Dermis blood vessel endothelial cell (primary cell): ENCODE data around the gene ARFGEF3. TPM values are rescaled to one million over a fixed set of nuclear protein-coding genes. Genes with fewer than 3 reads are reported as not detected.

Experiments
- DNase-seq: peaks from one replicate; pipeline ENCODE4 v3.0.0; 2010
- total RNA-seq: library from RNA; depleted of rRNA; stranded (reverse); fragments of >200 nt; gene quantifications from 2 replicates; pipeline ENCODE4 v1.2.3, GENCODE V29; 2014

The ARFGEF3 gene
- total RNA-seq, 1 donor from 2014 or later: 2.0 TPM

DNA sequence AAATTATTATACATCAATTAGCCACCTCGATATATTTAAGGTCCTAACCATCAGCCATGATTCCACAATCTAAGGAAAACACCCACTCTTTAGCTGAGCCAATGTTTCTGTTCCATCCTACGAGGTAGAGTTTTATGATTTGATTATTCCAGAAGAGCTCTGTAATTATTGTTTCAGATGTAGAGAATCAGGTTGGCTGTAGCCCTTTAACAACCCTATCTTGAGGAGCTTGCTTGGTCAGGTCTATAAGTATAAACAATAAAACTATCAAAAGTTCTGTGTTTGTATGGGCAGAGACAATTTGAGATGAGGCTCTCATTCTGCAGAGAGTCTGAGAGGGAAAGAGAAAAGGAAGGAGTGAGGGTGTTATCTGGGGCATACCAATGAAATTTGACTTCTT, 56.7 kb downstream of the ARFGEF3 start, which contains the start of gene PBOV1:
Gene PBOV1, minus strand, starts transcription at position 43 of the 400 bp plus-strand sequence. CDS start 96 bp downstream, outside the sequence.
- DNase-seq: no peak

DNA sequence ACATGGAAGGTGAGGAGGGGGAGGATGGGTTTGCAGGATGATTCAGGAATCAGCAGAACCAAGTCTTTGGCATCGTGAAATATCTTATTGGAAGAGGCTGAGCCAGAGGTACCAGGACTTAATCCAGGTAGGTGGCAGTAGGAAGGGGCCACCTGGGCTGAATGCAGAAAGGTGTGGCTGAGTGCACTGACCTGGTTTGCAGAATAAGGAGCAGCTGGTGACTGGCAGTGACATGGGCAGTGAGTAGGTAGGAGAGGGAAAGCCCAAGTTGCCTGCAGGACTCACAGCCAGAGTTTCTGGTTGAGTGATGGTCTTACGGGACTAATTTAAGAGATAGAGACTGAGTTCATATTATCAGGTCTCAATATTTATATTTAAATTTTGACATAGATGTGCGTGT, 57.7 kb downstream of the ARFGEF3 start:
- DNase-seq: no peak

DNA sequence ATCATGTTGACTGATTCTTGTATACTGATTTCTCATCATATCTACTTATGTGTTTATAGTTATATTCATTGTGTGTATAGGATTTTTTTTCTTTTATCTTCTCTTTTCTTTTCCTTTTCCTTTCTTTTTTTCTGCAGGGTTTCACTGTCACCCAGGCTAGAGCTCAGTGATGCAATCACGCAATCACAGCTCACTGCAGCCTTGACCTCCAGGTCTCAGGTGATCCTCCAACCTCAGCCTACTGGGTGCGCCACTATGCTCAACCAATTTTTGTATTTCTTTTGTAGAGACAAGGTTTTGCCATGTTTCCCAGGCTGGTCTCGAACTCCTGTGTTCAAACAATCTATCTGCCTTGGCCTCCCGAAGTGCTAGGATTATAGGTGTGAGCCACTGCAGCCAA, 58.2 kb downstream of the ARFGEF3 start:
- DNase-seq: no peak

DNA sequence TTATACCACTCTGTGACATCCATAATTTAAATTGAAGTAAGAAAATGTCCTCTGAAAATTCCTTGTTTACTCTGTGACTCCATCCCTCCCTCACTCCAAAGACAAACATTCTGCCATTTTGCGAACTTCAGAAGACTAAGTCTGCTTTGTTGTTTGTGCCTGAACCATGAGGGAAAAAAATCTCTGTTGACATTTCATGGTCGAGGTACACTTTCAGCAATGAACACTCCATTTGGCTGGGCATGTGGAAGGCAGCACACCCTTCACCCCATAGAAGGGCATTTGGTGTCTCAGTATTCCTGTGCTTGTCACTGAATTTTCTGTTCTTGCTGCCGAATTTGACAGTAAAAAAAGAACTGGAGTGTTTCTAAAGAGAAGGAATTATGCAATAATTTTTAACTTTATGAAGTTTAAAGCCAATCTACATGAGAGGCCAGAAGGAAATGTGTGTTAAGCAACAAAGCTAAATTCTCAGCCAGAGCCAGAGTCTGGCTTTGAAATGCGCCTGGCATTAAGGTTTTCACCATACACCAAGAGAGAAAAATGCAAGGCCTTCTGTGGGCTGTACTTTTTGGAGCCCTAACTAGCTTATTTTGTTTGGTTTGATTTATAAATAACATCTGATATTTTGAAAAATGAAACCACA, 61.3 kb downstream of the ARFGEF3 start:
- DNase-seq: no peak

DNA sequence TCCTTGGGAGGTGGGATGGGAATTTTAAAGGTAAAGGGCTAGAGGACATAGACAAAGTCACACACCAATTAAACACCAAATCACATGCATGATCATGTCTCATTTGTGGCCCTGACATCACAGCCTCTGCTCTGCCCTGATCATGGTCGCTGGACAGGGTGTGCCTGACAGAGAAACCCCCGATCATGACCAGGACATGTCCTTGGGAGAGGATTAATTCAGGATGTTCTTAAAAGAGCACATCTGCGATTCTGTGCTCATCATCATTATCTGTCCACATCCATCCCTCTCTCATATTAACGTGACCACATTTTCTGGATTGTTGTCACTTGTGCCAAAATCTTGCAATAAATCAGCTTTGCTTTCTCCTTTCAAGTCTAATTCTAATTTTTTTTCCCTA, 64.2 kb downstream of the ARFGEF3 start:
- no peak for DNase-seq

DNA sequence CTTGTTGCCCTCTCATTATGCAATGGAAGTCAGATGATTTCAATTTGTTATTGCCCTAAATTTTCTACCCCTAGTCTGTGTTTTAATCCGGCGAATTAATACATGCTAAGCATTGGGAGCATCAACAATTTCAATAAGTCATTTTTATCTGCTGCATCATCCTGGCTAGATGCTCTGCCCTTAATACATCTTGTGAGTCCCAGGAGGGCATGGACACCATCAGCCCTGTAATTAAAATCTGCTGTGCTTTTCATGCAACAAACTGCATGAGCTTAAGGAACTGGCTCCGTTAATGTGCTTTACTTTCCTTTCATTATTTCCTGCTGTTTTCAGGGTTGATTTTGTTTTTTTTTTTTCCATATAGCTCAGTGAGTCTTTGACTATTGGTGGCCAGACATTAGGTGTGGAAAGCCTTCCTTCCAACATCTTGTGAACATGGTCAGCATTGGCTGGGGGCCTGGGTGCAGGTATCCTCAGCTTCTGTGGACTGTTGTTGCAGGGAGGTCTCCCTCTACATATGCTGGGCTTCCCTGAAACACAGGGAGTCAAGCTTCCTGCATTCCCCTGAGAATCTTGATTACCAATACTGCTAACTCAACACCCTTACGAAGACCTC, 65.1 kb downstream of the ARFGEF3 start:
- DNase-seq: no peak

DNA sequence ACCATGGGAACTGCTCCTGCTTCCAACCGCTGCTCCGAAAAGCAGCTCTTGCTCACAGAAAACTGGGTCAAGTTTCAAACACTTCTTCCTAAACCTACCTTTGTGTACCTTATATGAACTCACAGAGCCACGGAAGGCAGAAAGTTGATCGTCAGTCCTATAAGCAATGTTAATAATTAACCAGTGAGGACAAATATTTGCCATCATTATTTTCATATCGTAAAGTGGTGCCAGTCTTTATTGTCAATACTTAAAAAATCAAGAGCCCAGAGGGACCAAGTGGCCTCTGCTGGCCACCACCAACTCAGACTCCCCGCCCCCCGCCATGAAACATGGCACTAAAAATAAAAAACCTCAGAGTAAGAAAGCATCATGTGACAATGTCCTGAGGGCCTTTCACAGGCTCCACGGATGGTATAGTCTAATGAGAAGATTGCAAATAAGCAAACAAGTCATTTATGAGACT, 65.6 kb downstream of the ARFGEF3 start:
- no peak for DNase-seq

DNA sequence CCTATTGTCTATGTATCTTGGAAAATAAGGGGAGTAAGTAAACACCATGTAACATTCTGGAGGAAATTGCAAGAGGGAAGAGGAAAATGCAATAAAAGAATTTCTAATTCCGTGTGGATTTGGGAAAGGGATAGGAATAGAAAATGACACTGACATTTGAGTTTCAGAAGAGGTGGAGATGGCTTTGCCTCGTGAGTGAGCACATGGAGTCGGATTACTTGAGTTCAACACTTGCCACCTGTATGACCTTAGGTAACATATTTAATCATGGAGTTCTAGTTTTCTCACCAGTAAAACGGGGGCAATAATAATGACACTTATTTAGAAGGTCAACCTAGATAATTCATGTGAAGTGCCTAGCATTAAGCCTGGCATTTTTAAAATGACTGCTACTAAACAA, 67.3 kb downstream of the ARFGEF3 start:
- DNase-seq: no peak

DNA sequence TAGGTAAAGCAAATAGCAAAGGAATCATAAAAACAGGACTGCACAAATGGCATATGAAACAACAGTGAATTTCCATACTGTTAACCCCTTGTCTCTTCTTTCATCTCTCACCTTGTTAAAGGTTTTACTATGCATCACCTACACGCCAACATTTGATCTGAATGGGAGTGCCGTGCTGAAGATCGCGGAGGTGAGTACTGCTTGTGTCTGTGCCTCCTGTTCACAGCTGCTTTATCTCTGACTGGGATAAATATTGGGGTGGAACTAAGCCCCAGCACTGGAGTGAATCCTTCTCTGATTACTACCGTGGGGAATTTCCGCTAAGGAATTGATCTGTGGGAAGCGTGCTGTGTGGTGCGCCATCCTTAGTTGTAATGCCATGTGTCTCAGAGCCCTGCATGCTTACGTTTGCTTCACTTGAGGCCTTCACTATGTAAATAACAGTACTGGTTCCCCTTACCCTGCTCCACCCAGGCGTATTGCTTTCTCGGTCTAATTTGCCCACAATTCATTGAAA, 68.0 kb downstream of the ARFGEF3 start:
- no peak for DNase-seq

DNA sequence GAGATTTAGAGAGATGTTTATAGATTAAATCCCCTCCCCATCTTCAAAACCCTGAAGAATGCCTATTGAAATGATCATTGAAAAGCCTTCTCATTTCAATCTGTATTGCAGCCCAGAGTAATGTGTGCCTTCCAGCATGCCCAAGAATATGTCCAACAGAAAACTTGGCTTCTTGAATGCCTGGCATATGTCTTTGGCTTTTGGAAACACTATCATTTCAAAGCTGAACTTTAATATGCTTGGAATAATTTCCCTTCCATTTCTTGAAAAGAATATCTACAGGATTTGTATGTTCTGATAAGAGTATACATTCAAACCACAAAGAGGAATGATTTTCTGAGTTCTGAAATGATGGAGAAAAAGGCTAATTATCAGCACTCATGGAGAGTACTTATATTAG, 68.5 kb downstream of the ARFGEF3 start:
- no peak for DNase-seq

DNA sequence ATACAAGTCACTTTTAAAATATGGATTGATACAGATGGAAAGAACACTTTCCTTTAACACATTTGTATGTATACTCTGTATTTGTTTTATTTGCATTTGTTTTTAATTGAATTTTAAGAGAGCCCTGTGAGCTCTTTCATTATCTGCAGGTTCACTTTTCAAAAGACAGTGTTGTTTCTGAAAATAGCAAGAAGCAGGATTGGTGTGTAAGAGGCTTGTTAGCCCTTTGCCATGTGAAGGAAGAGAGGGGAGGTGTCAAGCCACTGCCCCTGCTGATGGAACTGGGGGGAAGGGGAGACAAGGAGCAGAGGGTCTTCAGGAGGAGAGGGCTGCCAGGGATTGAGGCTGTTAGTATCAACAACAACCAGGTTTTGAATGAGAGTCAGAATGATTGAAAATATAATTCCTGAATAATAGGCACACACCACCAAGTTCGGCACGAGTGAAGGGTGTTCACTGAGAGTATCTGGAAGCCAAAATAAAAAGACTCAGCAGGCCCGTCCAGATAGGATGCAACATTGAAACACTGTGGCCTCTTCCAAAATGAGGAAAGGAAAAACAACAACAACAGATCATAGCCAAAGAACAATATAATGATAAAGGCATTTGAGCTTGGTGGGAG, 69.1 kb downstream of the ARFGEF3 start:
- no peak for DNase-seq

DNA sequence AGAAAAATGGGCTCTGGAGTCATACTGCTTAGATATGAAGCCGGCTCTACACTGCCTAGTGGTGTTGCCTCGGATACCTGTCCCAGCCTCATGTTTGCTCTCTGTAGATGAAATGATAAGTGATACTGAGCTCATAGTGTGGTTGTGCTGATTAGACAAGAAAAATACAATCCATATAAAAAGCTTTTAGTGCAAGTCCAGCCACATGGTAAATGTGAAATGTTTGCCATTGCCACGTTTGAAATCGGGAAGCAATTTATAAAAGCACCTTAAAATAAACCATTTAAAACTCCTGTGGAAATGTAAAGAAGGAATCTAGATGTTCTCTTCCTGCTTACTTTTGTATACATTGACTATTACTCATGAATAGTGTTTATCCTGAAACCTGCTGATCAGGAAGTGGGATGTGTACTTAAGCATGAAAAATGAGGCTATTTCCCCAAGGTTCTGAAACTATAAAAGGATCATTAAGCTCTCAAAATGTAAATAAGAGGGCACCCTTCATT, 69.7 kb downstream of the ARFGEF3 start:
- DNase-seq: peak; percentile 11

DNA sequence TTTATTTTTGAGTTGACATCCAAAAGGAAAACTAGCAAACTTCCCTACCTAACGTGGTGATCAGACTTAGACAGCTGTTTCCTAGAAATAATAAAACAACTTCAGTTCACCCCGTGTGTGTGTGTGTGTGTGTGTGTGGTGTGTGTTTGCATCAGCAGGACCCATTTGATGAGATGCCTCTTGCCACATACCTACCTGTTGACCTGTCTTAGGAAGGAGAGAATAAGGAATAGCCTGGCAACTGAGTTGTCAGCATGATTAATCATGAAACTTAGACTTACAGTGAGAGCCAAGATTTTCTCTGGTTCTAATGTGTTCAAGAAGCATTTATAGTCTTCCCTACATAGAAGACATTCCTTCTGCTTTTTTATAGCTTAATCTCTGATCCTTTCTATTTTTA, 72.6 kb downstream of the ARFGEF3 start:
- DNase-seq: no peak

DNA sequence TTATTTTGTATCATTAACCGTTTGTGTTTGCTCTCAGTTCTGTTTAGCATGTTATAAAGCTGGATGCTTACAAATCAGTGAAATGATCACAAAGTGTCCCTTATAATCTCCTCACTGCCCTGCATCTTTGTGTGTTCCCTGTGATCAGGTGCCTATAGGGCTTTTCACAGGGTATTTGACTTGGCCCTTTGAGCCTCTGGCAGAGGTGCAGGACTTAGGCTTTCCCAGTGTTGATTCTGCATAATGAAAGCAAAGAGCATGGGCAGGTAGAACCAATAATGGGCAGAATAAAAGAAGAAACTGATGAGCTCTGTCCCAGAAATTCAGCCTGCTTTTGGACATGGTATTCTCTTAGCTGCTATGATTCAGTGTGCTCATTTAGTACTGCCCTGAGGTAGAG, 73.5 kb downstream of the ARFGEF3 start:
- DNase-seq: no peak

DNA sequence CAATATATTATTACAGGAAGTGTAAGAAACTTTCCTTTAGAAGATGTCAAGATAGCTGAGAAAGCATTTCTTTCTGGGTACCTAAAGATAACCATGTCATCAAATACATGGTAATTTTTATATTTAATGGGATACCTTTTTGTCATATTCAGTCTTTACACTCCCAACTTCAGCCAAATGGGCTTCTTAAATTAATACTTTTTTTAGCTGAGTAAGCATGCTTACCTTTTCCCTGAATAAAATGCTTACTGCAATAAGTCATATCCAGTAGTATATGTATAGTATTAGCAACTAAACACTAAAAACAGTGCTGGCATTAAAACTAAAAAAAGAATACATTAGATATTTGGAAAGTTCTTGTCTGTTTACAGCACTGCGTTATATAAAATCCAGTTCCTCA, 74.0 kb downstream of the ARFGEF3 start:
- DNase-seq: no peak

DNA sequence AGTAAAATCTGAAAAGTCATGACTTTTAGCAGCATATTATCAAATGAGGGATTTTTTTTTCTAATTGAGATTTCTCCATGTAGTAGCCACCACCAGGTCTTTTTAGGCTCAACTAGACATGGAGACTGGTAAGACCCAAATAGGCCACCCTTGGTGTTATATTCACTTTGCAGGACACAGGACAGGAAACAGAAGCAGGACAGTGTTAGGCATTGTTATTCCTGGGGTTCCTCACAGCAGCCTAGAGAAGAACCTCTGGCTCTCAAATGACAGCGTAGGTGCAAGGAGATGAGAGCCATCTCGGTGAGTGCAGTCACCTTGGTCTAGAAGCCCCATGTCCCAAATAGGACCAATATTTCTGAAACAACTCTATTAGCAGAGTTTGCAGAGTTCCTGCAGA, 75.7 kb downstream of the ARFGEF3 start:
- no peak for DNase-seq

DNA sequence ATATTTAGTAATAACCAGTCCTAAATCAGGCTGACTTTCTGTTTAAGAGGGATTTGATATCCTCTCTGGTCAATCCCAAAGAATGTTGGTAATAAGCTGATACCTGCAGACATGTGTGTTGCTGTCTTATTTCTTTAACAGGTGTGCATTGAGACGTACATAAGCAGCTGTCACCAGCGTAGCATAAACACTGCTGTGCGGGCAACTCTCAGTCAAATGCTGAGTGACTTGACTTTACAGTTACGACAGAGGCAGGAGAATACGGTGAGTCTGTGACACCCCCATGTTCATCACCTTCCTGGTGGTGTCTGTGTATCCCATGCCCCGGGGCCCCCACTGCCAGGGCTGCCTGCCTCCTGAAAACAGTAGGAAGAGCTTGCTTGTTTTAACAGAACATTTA, 76.6 kb downstream of the ARFGEF3 start:
- DNase-seq: no peak

DNA sequence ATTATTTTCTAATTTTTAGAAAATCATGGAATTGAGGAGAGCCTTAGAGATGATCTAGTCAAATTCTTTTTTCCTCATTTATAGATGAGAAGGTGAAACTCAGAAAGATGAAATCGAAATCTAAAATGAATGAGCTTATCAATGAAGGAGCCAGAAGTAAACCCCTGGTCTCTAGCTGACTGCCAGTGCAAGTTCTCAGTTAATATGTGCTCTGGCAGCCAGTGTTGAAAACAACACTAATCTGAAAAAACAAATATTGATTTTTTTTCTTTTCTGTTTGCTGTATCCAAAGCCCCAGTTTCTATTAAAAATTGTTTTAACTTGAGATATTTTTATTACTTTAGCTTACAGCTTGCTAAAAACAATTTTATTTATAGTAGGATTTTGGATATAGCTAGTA, 78.0 kb downstream of the ARFGEF3 start:
- no peak for DNase-seq

DNA sequence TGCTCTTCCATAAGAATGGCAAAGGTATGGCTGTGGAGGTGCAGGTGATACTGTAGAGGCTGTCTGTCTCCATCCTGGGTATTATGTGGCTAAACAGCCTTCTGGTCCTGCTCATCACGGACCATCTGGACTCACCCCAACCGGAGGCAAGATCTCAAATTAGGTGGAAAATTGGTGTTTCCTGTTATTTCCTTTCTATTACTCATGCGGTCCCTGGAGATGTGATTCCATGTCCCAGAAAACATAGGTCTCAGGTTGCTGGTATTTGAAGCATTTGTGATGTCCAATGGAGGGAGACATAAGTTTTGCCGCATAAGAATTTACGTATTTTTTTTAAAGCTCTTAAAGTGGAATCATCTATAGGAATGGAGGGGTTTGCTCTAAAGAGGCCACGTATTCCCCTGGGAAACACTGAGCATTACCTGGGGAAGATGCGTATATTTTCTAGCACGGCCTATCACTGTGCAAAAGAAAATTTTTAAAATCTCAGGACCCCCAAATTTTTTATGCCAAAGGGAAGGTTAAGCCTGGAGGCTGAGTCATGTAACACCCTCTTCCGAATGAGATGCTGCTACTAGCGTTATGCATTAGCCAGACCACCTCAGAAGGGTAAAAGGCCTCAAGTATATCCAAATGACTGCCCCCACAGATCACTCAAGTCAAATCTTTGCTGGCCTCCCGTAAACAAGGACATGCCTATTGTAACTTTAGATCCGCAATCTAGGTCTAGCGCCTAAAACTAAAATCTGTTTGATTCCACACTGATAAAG, 78.9 kb downstream of the ARFGEF3 start:
- peak; percentile 36 for DNase-seq

DNA sequence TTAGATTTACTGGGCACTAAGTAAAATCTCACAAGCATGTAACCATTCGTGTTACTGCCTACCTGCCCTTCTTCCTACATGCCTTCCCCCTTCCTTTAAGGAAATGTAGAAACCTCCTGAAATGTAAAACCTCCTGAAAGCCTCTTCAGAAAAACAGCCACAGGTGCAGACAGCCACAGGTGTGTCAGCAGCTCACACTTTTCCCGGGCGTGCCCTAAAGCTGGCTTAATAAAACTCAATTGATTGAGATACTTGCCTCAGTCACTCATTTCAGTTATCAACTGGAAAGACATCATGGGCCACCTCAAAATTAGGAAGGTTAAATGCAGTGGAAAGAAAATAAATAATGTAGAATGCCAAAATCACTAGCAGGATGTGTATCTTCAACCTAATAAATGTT, 79.6 kb downstream of the ARFGEF3 start:
- no peak for DNase-seq

DNA sequence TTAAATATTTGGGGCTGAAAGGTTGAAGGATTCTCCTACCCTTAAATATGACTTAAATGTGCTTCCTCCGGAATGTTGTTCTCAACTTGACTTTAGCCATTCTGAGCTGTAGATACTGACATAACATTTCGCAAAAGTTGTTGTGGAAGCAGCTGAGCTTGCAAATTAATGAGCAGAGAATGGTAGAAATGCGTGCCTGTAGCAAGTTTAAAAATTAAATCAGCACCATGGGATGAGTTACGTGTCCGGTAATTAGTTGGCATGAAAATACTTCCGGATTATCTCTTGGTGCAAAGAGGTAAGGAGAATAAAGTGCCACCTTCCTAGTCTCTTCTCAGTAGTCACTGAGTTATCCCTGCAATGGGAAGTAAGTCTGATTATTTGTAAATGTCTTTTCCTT, 80.2 kb downstream of the ARFGEF3 start:
- no peak for DNase-seq

DNA sequence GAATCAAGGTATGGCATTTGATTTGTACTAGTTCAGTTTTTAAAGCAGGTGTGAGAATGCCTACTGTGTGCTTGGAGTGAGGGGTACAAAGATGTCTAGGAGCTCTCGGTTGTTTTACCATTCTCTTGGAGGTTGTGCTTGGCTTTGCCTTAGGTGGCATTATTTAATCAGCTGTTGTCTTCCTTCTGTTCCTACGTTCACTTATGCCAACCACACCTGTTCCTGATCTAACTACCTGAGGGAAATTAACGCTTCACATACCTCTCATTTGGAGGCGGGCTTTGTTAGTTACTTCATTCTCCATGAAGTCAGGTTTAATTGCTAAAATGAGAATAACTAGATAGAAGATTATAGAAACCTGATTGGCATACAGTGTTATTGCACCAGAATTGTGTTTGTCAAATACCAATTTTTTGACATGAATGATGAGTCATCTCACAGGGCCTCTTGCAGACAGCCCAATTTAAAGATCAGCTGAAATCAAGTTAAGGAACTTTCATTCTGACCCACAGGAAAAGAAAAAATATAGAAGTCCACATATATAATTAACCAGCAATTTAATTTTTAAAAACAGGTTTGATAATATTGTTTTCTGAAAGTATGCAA, 81.4 kb downstream of the ARFGEF3 start:
- no peak for DNase-seq

DNA sequence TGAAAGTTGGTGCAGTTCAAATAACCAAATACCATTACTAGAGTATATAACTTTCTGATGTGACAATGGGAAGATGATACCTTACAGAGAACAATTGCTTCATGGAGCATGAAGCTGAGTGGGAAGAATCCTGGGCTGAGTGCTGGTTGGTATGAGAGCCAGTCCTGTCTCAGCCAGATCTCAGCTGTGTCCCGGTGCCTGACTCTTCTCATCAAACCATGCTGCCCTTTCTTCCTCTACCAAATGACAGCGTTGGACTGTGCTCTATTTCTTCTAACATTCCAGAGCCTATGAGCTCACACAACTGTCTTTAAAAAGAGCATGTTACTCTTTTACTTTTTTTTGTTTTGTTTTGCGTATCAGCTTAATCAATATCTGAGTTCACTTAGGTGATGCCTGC, 84.0 kb downstream of the ARFGEF3 start:
- no peak for DNase-seq
